Stimulated activated CD8-positive, alpha-beta memory T cell treated with anti-CD3 and anti-CD28 coated beads, Interleukin-2, amount 100 ng/mL, for 48 hours (primary cell): Measurements from ENCODE around the gene BFSP2.
"Not testable (repeated sequence)": the region's sequence is repeated elsewhere in the genome, so short reads cannot be mapped to it uniquely, and the experiment has no call there.

Source experiments
- DNase-seq, 2 donors: peaks; one replicate each; pipeline ENCODE4 v3.0.0-alpha.2; 2020; ENCODE audit warnings: low read depth in 2 of 2

The BFSP2 gene

GRCh38 chr3:133479895-133480669, 80.2 kb downstream of the BFSP2 start:
- no peak for DNase-seq

- not testable (repeated sequence) for DNase-seq
Observed at GRCh38 chr3:133482474-133482873, 82.6 kb downstream of the BFSP2 start.

DNA sequence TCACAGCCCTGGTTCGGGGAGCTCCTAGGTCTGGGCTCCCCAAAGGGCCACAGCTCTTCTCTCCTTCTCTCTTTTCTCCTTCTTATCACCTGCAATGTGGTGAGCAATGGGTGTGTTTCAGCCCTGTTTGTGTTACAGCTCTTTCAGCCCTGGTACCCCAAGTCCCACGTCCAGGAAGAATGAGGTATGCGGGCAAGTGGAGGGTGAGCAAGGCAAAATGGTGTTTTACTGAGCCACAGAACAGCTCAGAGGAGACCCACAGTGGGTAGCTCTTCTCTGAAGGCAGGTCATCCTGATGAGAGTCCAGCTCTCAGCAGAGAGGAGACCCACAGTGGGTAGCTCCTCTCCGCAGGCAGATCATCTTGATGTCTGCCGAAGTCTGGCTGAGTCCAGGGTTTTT, 86.8 kb downstream of the BFSP2 start:
- no peak for DNase-seq

- no peak for DNase-seq
Observed at GRCh38 chr3:133487204-133487603, 87.3 kb downstream of the BFSP2 start.

- no peak for DNase-seq
Observed at GRCh38 chr3:133487920-133488540, 88.2 kb downstream of the BFSP2 start.

GRCh38 chr3:133488785-133489367, 89.0 kb downstream of the BFSP2 start:
- DNase-seq, result no peak

DNA sequence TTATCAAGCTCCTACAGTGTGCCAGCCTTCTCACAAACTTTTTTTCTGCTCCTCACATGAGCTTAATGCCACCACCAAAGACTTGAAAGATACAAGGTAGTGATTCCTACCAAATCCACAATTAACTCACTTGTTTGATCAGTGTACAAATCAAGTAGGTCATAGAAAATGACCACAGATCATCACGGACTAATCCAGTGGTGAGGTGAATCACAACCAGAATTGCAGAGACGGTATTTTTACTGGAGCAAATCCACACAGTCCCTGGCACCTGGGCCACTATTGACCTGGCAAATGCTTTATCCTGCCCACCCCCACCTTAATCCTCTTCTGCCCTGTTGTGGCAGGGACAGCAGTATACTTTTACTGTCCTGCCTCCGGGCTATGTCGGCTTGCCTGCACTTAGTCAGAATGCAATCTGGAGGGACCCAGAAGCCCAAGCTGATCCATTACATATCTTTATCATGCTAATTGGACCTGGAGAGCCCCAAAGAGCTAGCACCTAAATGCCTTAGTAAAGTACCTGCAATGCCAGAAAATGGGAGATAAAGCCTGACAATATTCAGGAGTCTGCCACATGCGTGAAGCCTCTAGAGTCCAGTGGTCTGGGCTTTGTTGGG, 89.7 kb downstream of the BFSP2 start:
- DNase-seq, result no peak

- peak; percentile 47 to 71 for DNase-seq
Observed at GRCh38 chr3:133490468-133491351, 90.9 kb downstream of the BFSP2 start.

DNA sequence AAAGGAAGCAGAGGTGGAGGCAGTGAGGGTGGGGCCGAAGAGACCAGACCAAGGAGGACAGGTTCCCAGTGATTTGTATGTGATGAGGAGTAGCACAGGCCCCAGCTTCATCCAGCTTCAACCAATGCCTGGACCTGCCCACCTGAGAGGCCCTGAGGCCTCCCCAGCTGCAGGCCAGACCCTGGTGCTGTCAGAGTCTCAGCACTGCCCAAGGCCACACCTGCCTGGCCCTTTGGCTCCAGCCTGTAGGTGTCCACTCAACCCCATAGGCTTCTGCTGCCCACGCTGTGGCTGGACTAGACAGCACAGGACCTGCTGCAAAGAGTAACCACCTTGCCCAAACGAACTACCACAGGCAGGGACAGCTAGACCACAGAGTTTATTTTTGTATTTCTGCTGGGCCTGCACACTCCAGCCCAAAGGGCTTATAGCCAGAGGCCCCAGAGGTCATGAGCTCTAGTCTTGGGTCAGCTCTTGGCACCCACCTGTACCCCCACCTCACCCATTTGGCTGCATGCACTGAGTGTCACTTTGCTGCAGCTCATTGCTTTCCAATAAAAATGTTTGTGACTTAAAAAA, 91.7 kb downstream of the BFSP2 start:
- no peak for DNase-seq

DNA sequence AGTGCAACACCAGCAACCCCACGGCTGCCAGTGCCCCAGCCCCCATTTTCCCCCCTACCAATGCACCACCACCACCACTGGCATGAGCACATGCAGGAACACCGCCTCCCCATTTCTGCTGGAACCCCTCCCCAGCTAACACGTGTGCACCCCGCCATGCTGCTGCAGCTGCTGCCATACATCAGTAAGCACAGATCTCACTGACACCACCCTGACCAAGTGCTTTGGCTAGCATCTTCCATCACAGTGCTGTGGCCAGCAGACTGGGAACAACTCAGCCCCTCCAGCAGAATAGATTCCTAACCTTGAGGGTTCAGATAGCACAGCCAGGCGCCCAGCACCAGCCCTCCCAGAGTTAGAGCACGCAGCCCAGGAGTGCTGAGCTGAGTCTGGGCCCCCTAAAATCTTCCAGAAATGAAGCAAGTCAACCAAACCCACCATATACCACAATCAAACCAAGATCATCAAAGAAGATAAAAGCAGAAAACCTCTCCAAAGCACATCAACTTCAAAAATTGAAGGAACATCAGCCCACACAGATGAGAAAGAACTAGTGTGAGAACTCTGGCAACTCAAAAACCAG, 92.4 kb downstream of the BFSP2 start:
- no peak for DNase-seq

GRCh38 chr3:133494469-133494868, 94.6 kb downstream of the BFSP2 start:
- no peak for DNase-seq

- DNase-seq, result not testable (repeated sequence)
Observed at GRCh38 chr3:133502542-133502941, 102.7 kb downstream of the BFSP2 start.

DNA sequence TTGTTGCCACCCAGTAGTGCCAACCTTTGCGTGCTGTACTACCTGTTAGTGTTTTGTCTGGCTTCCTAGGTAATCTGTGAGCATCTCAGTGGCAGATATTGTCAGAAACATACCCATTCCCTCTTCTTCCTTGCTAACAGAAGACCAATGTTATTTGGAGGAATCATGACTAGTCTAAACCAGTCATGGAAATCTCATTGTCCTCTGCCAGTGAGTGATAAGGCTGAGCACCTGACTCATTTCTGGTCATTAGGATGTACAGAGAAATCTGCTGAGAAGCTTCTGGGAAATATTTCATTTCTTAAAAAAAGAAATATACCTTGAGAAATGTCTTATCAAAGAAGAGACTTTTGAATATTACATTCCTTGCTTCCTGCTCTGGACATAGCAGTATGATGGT, 103.6 kb downstream of the BFSP2 start:
- DNase-seq, result no peak

DNA sequence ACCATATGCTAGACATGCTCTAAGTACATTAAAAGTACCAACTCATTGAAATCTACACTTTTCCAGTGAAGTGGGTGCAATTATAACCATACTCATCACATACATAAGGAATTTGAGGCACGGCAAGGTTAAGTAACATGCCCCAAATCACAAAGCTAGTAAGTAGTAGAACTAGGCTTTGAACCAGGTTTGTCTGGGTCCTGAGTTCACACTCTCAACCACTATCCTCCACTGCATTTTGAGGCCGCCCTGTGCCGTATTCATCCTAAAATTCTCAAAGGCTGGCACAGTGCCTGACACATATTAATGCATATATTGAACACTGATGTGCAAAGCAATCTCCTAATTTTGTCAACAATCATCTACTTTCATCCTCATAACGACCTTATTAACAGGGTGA, 104.9 kb downstream of the BFSP2 start:
- DNase-seq, result no peak

GRCh38 chr3:133505813-133506212, 106.0 kb downstream of the BFSP2 start:
- DNase-seq, result no peak

DNA sequence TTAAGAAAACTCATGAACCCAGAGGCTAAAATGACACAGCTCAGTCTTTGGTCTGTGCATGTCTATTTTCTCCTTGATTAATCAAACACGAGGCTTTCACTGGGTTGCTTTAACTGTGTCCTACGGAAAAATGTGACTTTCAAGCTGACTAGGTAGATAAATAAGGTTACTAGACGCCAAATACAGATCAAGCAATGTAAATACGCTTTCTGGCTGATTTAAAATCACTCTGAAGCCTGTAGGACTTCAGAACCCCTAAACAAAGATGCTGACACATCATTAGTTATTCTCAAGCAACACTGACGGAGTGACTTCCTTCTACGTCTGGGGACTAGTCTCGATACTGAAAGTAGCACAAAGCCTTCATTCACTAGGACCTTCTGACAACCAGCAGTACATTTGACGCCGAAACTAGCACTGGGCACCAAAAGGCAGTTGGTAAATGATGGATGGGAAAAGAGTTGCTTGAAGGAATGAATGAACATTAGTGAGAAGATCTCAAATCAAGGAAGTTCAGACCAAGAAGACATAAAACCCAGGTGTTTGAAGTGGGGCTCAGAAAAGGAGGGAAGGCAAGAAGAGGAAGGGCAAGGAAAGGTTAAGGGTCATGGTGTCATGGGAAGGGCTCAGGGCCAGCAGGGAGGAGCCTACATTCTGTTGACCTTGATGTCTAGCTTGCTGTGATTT, 106.5 kb downstream of the BFSP2 start:
- DNase-seq, result no peak

- DNase-seq, result no peak
Observed at GRCh38 chr3:133509488-133509887, 109.6 kb downstream of the BFSP2 start.

- DNase-seq, result no peak
Observed at GRCh38 chr3:133512416-133513089, 112.7 kb downstream of the BFSP2 start.

DNA sequence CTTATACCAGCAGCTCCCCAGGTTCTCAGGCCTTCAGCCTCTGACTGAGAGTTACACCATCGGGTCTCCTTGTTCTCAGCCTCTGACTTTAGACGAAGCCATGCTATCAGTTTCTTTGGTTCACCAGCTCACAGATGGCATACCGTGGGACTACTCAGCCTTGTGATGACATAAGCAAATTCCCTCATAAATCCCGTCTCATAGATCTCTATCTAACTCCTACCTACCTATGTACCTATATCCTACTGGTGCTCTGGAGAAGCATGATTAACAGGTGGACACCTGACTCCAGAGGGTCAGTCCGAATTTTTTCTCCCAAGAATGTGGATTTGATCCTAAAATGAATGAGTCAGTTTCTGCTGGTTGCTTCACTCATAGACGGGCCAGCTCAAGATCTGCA, 114.6 kb downstream of the BFSP2 start:
- DNase-seq, result no peak

GRCh38 chr3:133515127-133515526, 115.3 kb downstream of the BFSP2 start:
- no peak for DNase-seq
